ENCODE results near the gene P3H4. TPM values are rescaled to one million over a fixed set of nuclear protein-coding genes. Genes with fewer than 3 reads are reported as not detected.

P3H4 gene
- total and polyA plus RNA-seq, 2 donors (not counting 3 experiments of a cell fraction or from before 2014, with no cell fraction given) = 39.2 to 58.3 TPM

DNA sequence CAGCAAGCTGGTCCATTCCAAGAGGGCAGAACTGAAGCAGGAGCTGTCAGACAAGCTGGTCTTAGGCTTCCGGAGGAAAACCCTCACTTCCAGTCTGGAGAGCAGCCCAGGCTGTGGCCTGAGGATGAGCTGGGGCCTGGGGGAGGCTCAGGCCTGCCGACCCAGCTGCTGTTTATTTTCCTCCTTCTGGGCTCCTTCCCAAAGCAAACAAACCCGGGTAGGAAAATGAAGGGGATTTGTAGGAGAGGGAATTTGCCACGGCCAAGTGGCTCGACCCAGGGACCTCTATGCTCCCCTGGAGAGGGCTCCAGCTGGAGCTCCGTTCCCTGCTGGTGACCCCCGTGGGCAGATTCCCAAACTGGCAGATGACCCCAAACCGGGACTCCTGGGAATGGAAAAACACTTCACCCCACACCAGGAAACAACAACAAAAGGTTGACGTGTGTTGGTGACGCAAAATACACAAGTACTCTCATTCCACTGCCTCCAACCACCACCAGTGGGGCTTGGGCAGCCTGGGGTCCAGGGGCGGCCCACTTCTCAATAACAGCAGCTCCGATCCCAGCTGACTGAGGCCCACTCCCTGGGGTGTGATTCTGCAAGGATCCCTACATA, 34.1 kb downstream of the P3H4 start:
- no peaks in the 10 kb centered on the region for H3K9me3 ChIP-seq (replicated peaks; ENCODE audit: control insufficient read depth, insufficient read depth, low read length)
- ChIA-PET CTCF (interaction anchor here (0.6 to 7.7 kb wide), 14 partner anchors 8 to 153 kb away, joined by 3 to 169 read pairs (median 6); partner anchors contain the start of genes JUP, KLHL11, ODAD4 and P3H4), POLR2A (interaction anchor here (0.7 to 3.2 kb wide), 7 partner anchors 9 to 89 kb away, joined by 3 to 82 read pairs (median 6); partner anchors contain the start of genes JUP and P3H4)
- H3K4me1 ChIP-seq (ENCODE audit: control insufficient read depth, extremely low read depth, insufficient read depth, low read length) = peaks cover 45% of the 10 kb centered on the region
- peak; percentile 100 for DNase-seq (ENCODE audit: low read depth, low spot score)
- no peak overlapping the region for H2AFZ ChIP-seq (ENCODE audit: low read depth, low read length)
- intact Hi-C loops (cut with micrococcal nuclease) = loop anchor here (1.0 kb wide), 6 partner anchors 9 to 88 kb away; partner anchors contain the start of genes JUP and KLHL11
- H3K9me1 ChIP-seq (replicated peaks; ENCODE audit: control insufficient read depth, extremely low read depth, insufficient read depth, low read length) = no peaks in the 10 kb centered on the region
- peak overlapping the region; percentile 72 for H3K9ac ChIP-seq (replicated peaks; ENCODE audit: extremely low read depth, insufficient read depth, low read length)
- H3K27ac ChIP-seq (ENCODE audit: insufficient read depth, low read depth, low read length) = peak overlapping the region; percentile 97
- FAIRE-seq = peak; percentile 100
- H3K27me3 ChIP-seq (ENCODE audit: control insufficient read depth in 2 of 2, insufficient read depth in 2 of 2, low read length in 2 of 2) = no peaks in the 10 kb centered on the region
- no peak overlapping the region for H3K4me3 ChIP-seq (replicated peaks in 1 of 3; ENCODE audit: insufficient read depth in 1 of 3, low read depth in 1 of 3, low read length in 3 of 3)
- no peaks in the 10 kb centered on the region for H4K20me1 ChIP-seq (replicated peaks; ENCODE audit: control insufficient read depth, extremely low read depth, insufficient read depth, low read length)
- H3K36me3 ChIP-seq (ENCODE audit: control insufficient read depth in 2 of 2, extremely low read depth in 1 of 2, insufficient read depth in 2 of 2, low read length in 2 of 2) = peaks cover 0 to 10% of the 10 kb centered on the region in 2 experiments
- TF ChIP-seq POLR2A (IDR thresholded peaks at IDR 0.05; ENCODE audit: low read depth, low read length) (peak; percentile 65), EZH2 (IDR thresholded peaks at IDR 0.05; ENCODE audit: borderline replicate concordance, low read depth, low read length, severe bottlenecking) (no peak), POLR2AphosphoS5 (IDR thresholded peaks at IDR 0.05; ENCODE audit: insufficient read depth, low read depth, low read length) (peak; percentile 92), JUN (IDR thresholded peaks at IDR 0.05; ENCODE audit: borderline replicate concordance, insufficient read depth, insufficient read length, low read depth) (peak; percentile 53), GATA2 (IDR thresholded peaks at IDR 0.05; ENCODE audit: insufficient read depth, insufficient read length, low read depth, low read length) (no peak), FOS (IDR thresholded peaks at IDR 0.05; ENCODE audit: borderline replicate concordance, insufficient read depth, low read length) (peak; percentile 65), MAX (IDR thresholded peaks at IDR 0.05; ENCODE audit: insufficient read depth, insufficient read length) (no peak), MYC (IDR thresholded peaks at IDR 0.05; ENCODE audit: low read depth, low read length) (no peak)
- TF ChIP-seq, protein P1, sequence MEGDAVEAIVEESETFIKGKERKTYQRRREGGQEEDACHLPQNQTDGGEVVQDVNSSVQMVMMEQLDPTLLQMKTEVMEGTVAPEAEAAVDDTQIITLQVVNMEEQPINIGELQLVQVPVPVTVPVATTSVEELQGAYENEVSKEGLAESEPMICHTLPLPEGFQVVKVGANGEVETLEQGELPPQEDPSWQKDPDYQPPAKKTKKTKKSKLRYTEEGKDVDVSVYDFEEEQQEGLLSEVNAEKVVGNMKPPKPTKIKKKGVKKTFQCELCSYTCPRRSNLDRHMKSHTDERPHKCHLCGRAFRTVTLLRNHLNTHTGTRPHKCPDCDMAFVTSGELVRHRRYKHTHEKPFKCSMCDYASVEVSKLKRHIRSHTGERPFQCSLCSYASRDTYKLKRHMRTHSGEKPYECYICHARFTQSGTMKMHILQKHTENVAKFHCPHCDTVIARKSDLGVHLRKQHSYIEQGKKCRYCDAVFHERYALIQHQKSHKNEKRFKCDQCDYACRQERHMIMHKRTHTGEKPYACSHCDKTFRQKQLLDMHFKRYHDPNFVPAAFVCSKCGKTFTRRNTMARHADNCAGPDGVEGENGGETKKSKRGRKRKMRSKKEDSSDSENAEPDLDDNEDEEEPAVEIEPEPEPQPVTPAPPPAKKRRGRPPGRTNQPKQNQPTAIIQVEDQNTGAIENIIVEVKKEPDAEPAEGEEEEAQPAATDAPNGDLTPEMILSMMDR (IDR thresholded peaks at IDR 0.05; ENCODE audit: extremely low read depth in 1 of 2, insufficient read depth in 1 of 2, low read depth in 1 of 2, low read length in 2 of 2) = peak in 1 of 2 donors; percentile 36
- H3K4me2 ChIP-seq (ENCODE audit: insufficient read depth, low read length) = peak overlapping the region; percentile 65
- no TSS peak for BruUV-seq (replicated peaks)
- H3K79me2 ChIP-seq (ENCODE audit: control insufficient read depth, insufficient read depth, low read length) = no peaks in the 10 kb centered on the region
- dilution Hi-C loops (cut with MboI; ENCODE audit: extremely low pct_ligation_motif_present, low sequenced_read_pairs) = no loop called here

Data from endothelial cell of umbilical vein (primary cell).